A549 treated with AZD2906 at 1 μM for 4 hours (cell line): Measurements from ENCODE around the gene TMED6. TPM values are rescaled to one million over a fixed set of nuclear protein-coding genes. Genes with fewer than 3 reads are reported as not detected.

ENCODE experiments used
- total RNA-seq: library from RNA; stranded (reverse); fragments of 200-300 nt; extraction: Qiagen RNA extraction; gene quantifications from 5 replicates; pipeline ENCODE4 v1.2.3, GENCODE V29; 2022

Gene TMED6
- 0.07 TPM in 1 of 5 replicates, not detected in the others for total RNA-seq

DNA sequence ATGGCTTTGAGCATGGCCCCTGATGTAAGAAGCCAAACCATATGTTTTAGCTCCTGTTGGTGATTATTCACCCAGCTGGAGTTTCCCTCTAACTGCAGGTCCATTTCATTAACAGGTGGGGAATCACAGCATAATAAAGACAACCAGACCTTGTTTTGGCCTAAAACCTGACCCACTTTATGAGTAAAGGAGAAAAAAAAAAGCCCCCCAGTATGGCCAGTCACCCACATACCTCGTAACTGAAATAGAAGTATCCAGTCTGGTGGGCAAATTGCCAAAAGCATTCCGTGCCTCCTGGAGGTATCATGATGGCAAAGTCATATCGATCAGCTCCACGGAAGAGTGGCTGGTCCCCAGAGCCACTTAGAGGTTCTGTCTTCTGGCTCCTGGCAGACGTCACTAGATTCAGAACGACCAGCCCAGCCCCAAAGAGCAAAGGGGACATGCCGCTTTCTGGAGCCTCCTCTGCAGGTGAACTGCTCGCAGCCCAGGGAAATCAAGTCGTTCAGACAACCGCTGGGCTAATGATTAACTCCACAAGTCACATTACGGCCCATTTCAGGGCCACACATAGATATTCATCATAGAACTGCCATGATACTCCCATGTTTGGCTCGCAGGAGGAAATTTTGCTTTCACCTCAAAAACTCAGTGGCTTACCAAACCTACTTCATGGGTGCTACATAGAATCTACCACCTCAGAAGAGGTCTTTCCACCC lies at the start of gene TMED6:
TSS of gene TMED6 (minus strand) at position 478 of the 719 bp plus-strand sequence. CDS start at position 445, 33 bp downstream.

DNA sequence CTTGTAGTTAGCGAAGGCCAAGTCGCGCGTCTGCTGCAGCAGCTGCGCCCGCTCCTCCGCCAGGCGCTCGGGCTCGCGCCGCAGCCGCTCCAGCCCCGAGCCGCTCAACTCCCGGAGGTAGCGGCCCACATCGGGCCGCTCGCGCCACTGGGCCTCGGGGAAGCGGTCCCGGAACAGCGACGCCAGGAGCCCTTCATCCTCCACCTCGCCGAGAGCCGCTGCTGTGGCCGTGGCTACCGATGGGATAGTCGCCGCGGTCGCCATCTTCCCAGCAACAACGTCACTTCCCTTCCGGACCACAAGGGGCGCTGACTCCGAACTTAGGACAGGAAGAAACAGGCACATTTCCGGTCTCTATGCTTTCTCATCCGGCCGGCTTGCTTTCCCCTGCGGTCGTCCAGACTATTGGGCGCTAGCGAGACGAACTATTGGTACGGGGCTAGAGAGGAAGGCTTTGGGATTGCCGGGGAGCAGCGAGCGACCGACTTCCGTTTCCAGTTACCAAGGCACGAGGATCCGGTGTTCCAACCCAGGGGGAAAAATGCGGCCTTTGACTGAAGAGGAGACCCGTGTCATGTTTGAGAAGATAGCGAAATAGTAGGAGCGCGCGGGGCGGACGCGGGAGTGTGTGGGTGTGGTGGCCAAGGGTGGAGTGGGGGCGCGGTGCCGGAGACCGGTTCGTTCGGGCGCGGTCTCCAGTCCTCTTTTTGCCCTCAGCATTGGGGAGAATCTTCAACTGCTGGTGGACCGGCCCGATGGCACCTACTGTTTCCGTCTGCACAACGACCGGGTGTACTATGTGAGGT lies 12.1 kb downstream of the TMED6 start, which contains the start of the genes COG8 and NIP7:
TSS of gene COG8 (minus strand) at position 276 of the 806 bp plus-strand sequence. CDS start at position 264, 12 bp downstream.
TSS of gene NIP7 (plus strand) at position 484 of the 806 bp plus-strand sequence. CDS start at position 542, 58 bp downstream.

DNA sequence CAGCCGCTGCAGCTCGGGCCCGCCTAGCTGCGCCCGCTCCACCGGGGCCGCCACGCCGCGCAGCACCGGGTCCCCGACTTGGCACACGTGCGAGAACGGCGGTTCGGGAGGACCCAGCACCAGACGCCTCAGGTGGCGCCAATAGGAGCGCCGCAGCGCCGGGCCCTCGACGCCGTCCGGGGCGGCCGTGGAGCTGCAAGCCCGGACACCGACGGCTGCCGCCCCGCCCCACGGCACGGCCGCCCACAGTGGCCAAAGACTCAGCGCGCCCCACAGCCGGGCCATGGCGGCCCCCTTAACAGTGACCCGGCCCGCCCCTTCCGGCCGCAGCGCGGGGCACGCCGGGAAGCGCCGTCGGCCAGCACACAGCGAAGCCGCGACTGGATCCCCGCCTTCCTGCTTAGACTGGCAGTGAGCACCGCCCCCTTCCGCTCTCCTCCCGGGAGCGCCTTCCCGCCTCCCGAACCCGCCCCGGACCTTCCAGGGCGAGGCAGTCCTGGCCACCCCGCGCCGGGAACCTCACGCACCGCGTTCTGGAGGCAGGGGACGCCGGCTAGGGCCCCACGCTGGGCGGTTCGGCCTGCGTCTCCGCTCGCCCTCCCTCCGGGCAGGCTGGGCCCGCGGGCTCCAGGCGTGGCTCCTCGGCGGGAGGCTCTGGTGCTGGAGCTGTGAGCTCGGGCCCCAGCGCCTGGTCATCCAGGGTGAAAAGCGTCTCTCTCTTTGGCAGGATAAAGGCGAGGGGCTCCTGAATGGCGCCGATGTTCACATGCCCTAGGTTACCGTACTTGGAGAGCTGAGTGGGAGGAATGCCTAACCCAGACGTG lies 21.1 kb downstream of the TMED6 start, which contains the start of gene PDF:
TSS of gene PDF (minus strand) at position 303 of the 824 bp plus-strand sequence. CDS start at position 285, 18 bp downstream.

DNA sequence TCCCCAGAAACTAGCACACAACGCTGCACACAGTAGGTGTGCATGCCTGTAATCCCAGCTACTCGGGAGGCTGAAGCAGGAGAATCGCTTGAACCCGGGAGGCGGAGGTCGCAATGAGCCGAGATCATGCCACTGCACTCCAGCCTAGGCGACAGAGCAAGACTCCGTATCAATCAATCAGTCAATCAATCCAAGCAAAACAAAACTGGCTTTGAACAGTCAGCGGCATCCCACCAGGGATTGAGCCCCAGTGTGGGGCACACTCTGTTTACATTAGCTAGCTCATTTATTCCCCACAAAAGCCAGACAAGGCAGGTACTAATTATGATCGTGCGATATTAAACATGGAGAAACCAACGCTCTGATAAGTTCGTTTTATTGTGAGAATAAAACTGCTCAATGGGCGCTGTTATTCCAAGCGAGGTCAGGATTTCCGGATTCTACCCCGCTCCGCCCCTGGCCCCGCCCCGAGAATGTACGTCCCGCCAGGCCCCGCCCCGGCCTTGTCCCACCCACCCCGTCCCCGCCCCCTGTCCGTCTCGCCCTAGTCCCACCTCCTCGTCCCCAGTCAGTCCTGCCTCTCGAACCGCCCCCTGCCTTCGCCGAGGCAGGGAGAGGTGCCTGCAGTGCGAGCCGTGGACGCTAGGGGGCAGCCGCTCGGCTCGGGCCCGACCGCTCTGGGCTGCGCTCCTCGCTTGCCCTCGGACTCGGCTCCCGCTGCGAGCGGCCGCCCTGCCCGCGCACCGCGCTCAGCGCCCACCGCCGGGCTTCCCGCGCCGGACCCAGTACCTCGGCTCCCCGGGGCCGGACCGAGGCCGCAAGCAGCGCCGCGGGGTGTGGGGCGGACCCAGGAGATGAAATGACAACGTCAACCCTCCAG lies 40.7 kb downstream of the TMED6 start, which contains the start of gene VPS4A:
TSS of gene VPS4A (plus strand) at position 698 of the 880 bp plus-strand sequence. CDS start at position 860, 162 bp downstream.

Other genes starting within 250 kb of the TMED6 start
- gene HAS3, start 246.1 kb downstream of the TMED6 start, total RNA-seq, result 38.2 to 50.1 TPM (median 42.7 TPM) in 5 replicates
- gene CHTF8, start 219.2 kb downstream of the TMED6 start, total RNA-seq, result 109 to 127 TPM (median 123 TPM) in 5 replicates
- 77.7 to 86.3 TPM (median 81.4 TPM) in 5 replicates for gene UTP4, start 219.1 kb downstream of the TMED6 start, total RNA-seq
- 5.6 to 8.3 TPM (median 6.4 TPM) in 5 replicates for gene SNTB2, start 164.6 kb downstream of the TMED6 start, total RNA-seq
- gene VPS4A, start 40.4 kb downstream of the TMED6 start, total RNA-seq, result 30.8 to 32.5 TPM (median 31.7 TPM) in 5 replicates
- 21.4 to 45.1 TPM (median 41.4 TPM) in 5 replicates for gene PDF, start 21.2 kb downstream of the TMED6 start, total RNA-seq
- 20.9 to 29.0 TPM (median 26.7 TPM) in 5 replicates for gene COG8, start 12.2 kb downstream of the TMED6 start, total RNA-seq
- gene NIP7, start 12.0 kb downstream of the TMED6 start, total RNA-seq, result 49.1 to 68.5 TPM (median 50.5 TPM) in 5 replicates
- 20.9 to 27.1 TPM (median 21.7 TPM) in 5 replicates for gene TERF2, start 34.2 kb upstream of the TMED6 start, total RNA-seq
- 181 to 220 TPM (median 192 TPM) in 5 replicates for gene CYB5B, start 72.8 kb upstream of the TMED6 start, total RNA-seq
- gene NFAT5, start 214.2 kb upstream of the TMED6 start, total RNA-seq, result 3.1 to 5.7 TPM (median 5.1 TPM) in 5 replicates